Uterus (tissue), 4 donors: ENCODE data around the gene FIBCD1. TPM values are rescaled to one million over a fixed set of nuclear protein-coding genes. Genes with fewer than 3 reads are reported as not detected.

Experiments
- DNase-seq, 2 donors: peaks; one replicate each; pipeline ENCODE4 v3.0.0-alpha.2; 2019 to 2020
- H3K27ac ChIP-seq, 2 donors: fragments of 200-600 bp; sonication (generic); 1 replicate in 1 of 2; 2 replicates in 1 of 2; pipeline ENCODE4 v1.5.1; 2016 to 2018
- H3K27me3 ChIP-seq, 2 donors: fragments of 200-600 bp; sonication (generic); one replicate each; pipeline ENCODE4 v1.5.1; 2018 to 2019; ENCODE audit warnings: control low read depth in 1 of 2
- H3K36me3 ChIP-seq, 2 donors: fragments of 200-600 bp; sonication (generic); one replicate each; pipeline ENCODE4 v1.5.1; 2019; ENCODE audit warnings: control low read depth in 1 of 2
- H3K4me1 ChIP-seq, 2 donors: fragments of 200-600 bp; sonication (generic); one replicate each; pipeline ENCODE4 v1.5.1; 2018 to 2019; ENCODE audit warnings: control low read depth in 1 of 2
- H3K4me3 ChIP-seq, 2 donors: fragments of 200-600 bp; sonication (generic); 1 replicate in 1 of 2; 2 replicates in 1 of 2; pipeline ENCODE4 v1.5.1; 2018 to 2019; ENCODE audit warnings: mild to moderate bottlenecking in 1 of 2
- H3K9me3 ChIP-seq, 2 donors: fragments of 200-600 bp; sonication (generic); one replicate each; pipeline ENCODE4 v1.5.1; 2019; ENCODE audit warnings: control low read depth in 1 of 2
- POLR2A ChIP-seq, 2 donors: fragments of 450-650 bp; IDR thresholded peaks; one replicate each; pipeline ENCODE4 v1.6.1; 2016; ENCODE audit warnings: antibody characterized with exemption in 2 of 2, mild to moderate bottlenecking in 1 of 2, moderate library complexity in 1 of 2
- intact Hi-C: fragments of 100-400 bp; cut with DNase I; formaldehyde crosslinking; loops from one replicate; pipeline ENCODE4 v1.15.1; 2023; ENCODE audit warnings: low total_unique reads
- total RNA-seq, 4 donors: library from RNA; depleted of rRNA in 3 of 4; stranded (reverse); fragments of >200 nt in 3 of 4; gene quantifications; one replicate each; pipeline versions ENCODE4 v1.1.0 to v1.2.4, GENCODE V29; 2014 to 2023
- TF ChIP-seq, protein P1 (sequence below), 4 experiments: fragments of 200-600 bp in 2 of 4; fragments of 450-650 bp in 2 of 4; sonication (generic) in 2 of 4; IDR thresholded peaks; one replicate each; pipeline ENCODE4 v1.5.1; 2016 to 2019; ENCODE audit warnings: antibody characterized with exemption in 4 of 4, mild to moderate bottlenecking in 2 of 4, moderate library complexity in 1 of 4
- donor health status: DM: yes; HTN: yes; CAD: no.

FIBCD1 gene
- total RNA-seq, 4 donors from 2014 or later, result 0.29 TPM; not detected in 3

DNA sequence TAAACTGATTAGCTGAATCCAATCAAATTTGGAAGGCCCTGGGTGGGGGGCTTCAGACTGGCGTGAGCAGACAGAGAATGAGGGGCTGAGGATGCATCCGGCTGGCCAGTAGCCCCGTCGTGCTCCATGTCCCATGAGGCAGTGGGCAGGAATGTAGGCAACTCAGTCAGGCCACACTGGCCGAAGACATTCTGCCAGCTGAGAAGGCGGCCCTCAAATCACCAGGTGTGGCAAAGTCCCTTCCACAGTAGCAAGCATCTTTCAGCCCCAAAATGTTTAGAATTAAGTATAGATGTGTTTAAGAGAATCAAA lies 44.3 kb upstream of the FIBCD1 start:
- TF ChIP-seq POLR2A (IDR thresholded peaks at IDR 0.05), result no peak
- TF ChIP-seq, protein P1, sequence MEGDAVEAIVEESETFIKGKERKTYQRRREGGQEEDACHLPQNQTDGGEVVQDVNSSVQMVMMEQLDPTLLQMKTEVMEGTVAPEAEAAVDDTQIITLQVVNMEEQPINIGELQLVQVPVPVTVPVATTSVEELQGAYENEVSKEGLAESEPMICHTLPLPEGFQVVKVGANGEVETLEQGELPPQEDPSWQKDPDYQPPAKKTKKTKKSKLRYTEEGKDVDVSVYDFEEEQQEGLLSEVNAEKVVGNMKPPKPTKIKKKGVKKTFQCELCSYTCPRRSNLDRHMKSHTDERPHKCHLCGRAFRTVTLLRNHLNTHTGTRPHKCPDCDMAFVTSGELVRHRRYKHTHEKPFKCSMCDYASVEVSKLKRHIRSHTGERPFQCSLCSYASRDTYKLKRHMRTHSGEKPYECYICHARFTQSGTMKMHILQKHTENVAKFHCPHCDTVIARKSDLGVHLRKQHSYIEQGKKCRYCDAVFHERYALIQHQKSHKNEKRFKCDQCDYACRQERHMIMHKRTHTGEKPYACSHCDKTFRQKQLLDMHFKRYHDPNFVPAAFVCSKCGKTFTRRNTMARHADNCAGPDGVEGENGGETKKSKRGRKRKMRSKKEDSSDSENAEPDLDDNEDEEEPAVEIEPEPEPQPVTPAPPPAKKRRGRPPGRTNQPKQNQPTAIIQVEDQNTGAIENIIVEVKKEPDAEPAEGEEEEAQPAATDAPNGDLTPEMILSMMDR (IDR thresholded peaks at IDR 0.05), result no peak
- H3K9me3 ChIP-seq, result no peaks in the 10 kb centered on the region
- H3K4me1 ChIP-seq, result no peaks in the 10 kb centered on the region
- peaks cover 0 to 2% of the 10 kb centered on the region in 2 donors for H3K27me3 ChIP-seq
- no peak for DNase-seq
- intact Hi-C loops, result no loop called here
- no peaks in the 10 kb centered on the region for H3K36me3 ChIP-seq
- H3K4me3 ChIP-seq, result no peak overlapping the region
- no peak overlapping the region for H3K27ac ChIP-seq

DNA sequence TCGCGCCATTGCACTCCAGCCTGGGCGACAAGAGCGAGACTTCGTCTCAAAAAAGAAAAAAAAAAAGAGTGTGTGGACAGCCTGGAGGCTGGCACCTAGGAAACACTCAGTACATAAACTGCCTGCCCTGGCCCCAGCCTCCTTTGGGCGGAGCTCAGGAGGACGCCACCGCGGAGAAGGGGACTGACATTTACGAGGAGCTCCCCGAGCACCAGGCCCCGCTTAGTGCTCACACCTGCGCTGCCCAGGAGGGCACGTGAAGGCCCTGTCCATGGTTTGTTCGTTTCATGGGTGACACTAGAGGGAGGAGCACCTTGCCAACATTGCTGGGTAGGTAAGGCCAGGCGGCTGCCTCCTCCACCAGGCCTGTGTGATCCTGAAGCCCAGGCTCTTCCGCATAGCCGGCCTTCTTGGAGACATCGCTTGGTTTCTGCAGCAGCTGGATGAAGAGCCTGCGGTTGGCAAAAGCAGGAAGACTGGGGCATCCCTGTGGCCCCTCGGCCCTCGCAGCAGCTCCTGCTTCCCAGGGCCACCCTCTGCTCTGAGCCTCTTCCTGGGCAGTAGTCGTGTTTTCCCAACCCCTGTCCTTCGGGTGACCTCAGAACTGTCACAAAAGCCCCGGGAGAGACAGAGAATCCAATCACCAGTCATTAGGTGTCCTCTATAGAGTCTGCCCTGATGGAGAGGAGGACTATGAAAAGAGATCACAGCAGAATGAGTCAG lies 43.8 kb upstream of the FIBCD1 start:
- DNase-seq, result no peak
- Histone ChIP-seq H3K27me3 (no peaks in the 10 kb centered on the region), H3K27ac (no peak overlapping the region), H3K4me1 (no peaks in the 10 kb centered on the region), H3K4me3 (no peak overlapping the region), H3K36me3 (no peaks in the 10 kb centered on the region), H3K9me3 (no peaks in the 10 kb centered on the region)
- TF ChIP-seq, protein P1 (IDR thresholded peaks at IDR 0.05), result no peak
- no peak for TF ChIP-seq POLR2A (IDR thresholded peaks at IDR 0.05)
- intact Hi-C loops, result no loop called here

DNA sequence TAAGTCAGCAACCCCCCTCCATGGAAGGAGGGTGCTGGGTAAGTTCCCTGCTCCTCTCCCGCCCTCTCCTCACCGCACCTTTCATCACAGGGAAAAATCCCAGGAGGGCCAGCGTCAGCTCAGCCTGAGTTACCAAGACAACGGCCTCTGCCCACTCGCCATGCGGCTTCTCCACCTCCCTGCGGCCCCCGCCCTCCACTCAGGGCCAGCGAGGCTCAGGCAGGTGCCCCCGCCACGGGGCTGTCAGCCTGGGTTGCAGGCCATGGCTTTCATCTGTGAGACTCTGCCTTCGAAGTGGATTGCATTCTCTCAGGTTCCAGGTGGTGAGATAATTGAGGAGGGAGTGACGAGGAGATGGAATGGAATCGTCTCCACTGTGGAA lies 42.7 kb upstream of the FIBCD1 start:
- no peaks in the 10 kb centered on the region for H3K4me1 ChIP-seq
- no peaks in the 10 kb centered on the region for H3K27me3 ChIP-seq
- H3K4me3 ChIP-seq, result no peak overlapping the region
- TF ChIP-seq POLR2A (IDR thresholded peaks at IDR 0.05), result no peak
- TF ChIP-seq, protein P1 (IDR thresholded peaks at IDR 0.05), result no peak
- intact Hi-C loops, result no loop called here
- H3K36me3 ChIP-seq, result no peaks in the 10 kb centered on the region
- DNase-seq, result no peak
- no peak overlapping the region for H3K27ac ChIP-seq
- no peaks in the 10 kb centered on the region for H3K9me3 ChIP-seq

DNA sequence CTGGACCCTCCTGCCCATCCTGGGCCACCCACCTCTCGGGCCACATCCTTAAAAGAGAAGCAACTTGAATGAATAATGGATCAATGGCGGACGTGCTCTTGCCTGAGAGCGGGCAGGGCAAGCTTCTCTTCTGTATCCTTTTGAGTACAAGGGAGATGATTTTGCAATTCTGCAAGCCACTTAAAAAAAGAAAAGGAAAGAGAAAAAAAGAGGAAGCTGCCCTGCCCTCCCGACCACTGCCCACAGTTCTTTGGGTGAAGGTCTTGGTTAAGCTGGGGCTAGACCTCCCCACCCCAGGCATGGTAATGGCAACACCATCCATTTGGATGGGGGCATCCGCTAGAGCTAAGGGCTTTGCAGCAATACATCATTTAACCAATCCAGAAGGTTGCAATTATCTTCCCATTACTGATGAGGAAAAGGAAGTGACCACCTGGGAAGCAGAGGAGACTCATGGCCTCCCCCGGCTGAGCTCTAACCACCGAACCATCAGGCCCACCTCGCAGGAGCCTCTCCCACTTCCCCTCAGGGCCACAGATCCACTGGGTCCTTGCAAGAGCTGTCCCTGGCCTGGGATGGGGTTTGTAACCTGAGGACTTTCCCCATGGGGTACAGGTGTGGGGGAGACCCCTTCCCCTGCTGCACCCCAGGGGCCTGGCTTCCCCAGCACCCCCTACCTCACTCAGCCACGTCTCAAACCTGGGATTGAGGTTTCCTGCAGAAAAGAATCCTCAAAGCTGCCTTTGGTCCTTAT lies 42.1 kb upstream of the FIBCD1 start:
- no peaks in the 10 kb centered on the region for H3K9me3 ChIP-seq
- DNase-seq, result no peak
- no peaks in the 10 kb centered on the region for H3K4me1 ChIP-seq
- no peak overlapping the region for H3K27ac ChIP-seq
- intact Hi-C loops, result no loop called here
- H3K27me3 ChIP-seq, result no peaks in the 10 kb centered on the region
- H3K4me3 ChIP-seq, result no peak overlapping the region
- no peaks in the 10 kb centered on the region for H3K36me3 ChIP-seq
- TF ChIP-seq, protein P1 (IDR thresholded peaks at IDR 0.05), result no peak
- TF ChIP-seq POLR2A (IDR thresholded peaks at IDR 0.05), result no peak

DNA sequence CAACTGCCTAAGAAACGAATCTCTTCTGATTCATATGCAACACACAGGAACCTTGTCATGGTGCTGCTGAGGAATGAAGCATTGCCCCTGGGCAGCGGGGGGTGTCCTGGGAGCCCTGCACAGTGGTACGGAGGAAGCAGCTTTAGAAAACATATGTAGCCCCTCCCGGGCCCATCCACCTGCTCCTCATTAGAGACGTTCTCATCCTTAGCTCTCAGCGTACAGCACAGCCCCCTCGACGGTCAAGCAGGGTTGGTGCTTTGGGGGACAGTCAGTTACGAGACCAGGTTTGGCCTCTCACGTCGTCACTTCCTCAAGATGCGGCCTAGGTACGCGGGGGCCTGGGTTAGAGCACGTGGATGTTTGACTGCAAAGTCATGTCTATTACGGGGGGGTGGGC lies 41.5 kb upstream of the FIBCD1 start:
- DNase-seq, result no peak
- intact Hi-C loops, result no loop called here
- H3K27me3 ChIP-seq, result no peaks in the 10 kb centered on the region
- H3K36me3 ChIP-seq, result no peaks in the 10 kb centered on the region
- H3K4me3 ChIP-seq, result no peak overlapping the region
- no peak overlapping the region for H3K27ac ChIP-seq
- no peaks in the 10 kb centered on the region for H3K9me3 ChIP-seq
- H3K4me1 ChIP-seq, result no peaks in the 10 kb centered on the region
- TF ChIP-seq, protein P1 (IDR thresholded peaks at IDR 0.05), result no peak
- TF ChIP-seq POLR2A (IDR thresholded peaks at IDR 0.05), result no peak
